Endothelial cell of umbilical vein (primary cell): Measurements from ENCODE around the gene PNPO. TPM values are rescaled to one million over a fixed set of nuclear protein-coding genes. Genes with fewer than 3 reads are reported as not detected.

Source experiments
- BruUV-seq: library from RNA; stranded (reverse); fragments of 400-500 nt; replicated peaks from 2 replicates; lab custom pipeline; 2021; lab: Mats Ljungman, UMichigan
- CTCF ChIA-PET: fragments of 300-600, 350-600 bp; sonication (Branson Sonifier 250); formaldehyde crosslinking; loops from one replicate; lab custom pipeline; 2021; ENCODE audit warnings: antibody characterized with exemption, inconsistent platforms; lab: Charles Lee
- POLR2A ChIA-PET: fragments of 300-600, 350-600 bp; sonication (Branson Sonifier 250); formaldehyde crosslinking; loops from one replicate; lab custom pipeline; 2021; ENCODE audit warnings: antibody characterized with exemption, inconsistent platforms; lab: Charles Lee
- DNase-seq: peaks from one replicate; pipeline ENCODE4 v3.0.0-alpha.2; 2011; ENCODE audit warnings: low read depth, low spot score
- FAIRE-seq: peaks from 2 replicates; lab custom pipeline; 2011; peaks lifted over from hg19 to GRCh38; lab: Jason Lieb, UNC
- H2AFZ ChIP-seq: 2 replicates; pipeline ENCODE4 v1.6.0; 2012; ENCODE audit warnings: low read depth, low read length, control low read depth, inconsistent platforms
- H3K27ac ChIP-seq: 2 replicates; pipeline ENCODE4 v1.5.1; 2011; ENCODE audit warnings: low read depth, mild to moderate bottlenecking, control low read depth, low read length, moderate library complexity; ENCODE audit not compliant: insufficient read depth
- H3K27me3 ChIP-seq, 2 experiments: 2 replicates each; pipeline versions ENCODE4 v1.6.0 to v1.6.1; 2011; ENCODE audit warnings: low read length in 2 of 2, mixed read lengths in 1 of 2; ENCODE audit not compliant: control insufficient read depth in 2 of 2, insufficient read depth in 2 of 2
- H3K36me3 ChIP-seq, 2 experiments: 2 replicates in 1 of 2; 3 replicates in 1 of 2; pipeline ENCODE4 v1.5.1; 2011; ENCODE audit warnings: low read length in 2 of 2, mild to moderate bottlenecking in 1 of 2, moderate library complexity in 1 of 2; ENCODE audit not compliant: control insufficient read depth in 2 of 2, insufficient read depth in 2 of 2; ENCODE audit errors: extremely low read depth in 1 of 2
- H3K4me1 ChIP-seq: 3 replicates; pipeline ENCODE4 v1.5.1; 2011; ENCODE audit warnings: mild to moderate bottlenecking, low read length; ENCODE audit not compliant: control insufficient read depth, insufficient read depth; ENCODE audit errors: extremely low read depth
- H3K4me2 ChIP-seq: 2 replicates; pipeline ENCODE4 v1.6.1; 2011; ENCODE audit warnings: low read length, control low read depth, mixed read lengths; ENCODE audit not compliant: insufficient read depth
- H3K4me3 ChIP-seq, 3 experiments: fragments of 200-600 bp in 1 of 3; sonication (generic), shearing (Covaris generic) in 1 of 3; replicated peaks in 1 of 3; 2 replicates each; pipeline ENCODE4 v1.5.1; 2011 to 2016; ENCODE audit warnings: control low read depth in 3 of 3, low read length in 3 of 3, mild to moderate bottlenecking in 2 of 3, inconsistent platforms in 1 of 3, low read depth in 1 of 3, moderate library complexity in 1 of 3; ENCODE audit not compliant: insufficient read depth in 1 of 3
- H3K79me2 ChIP-seq: 2 replicates; pipeline ENCODE4 v1.6.0; 2012; ENCODE audit warnings: low read length, inconsistent platforms; ENCODE audit not compliant: control insufficient read depth, insufficient read depth
- H3K9ac ChIP-seq: replicated peaks from 2 replicates; pipeline ENCODE3; 2011; ENCODE audit warnings: low read length, control low read depth; ENCODE audit not compliant: insufficient read depth; ENCODE audit errors: extremely low read depth
- H3K9me1 ChIP-seq: replicated peaks from 3 replicates; pipeline ENCODE4 v1.6.0; 2011; ENCODE audit warnings: mild to moderate bottlenecking, low read length; ENCODE audit not compliant: control insufficient read depth, insufficient read depth; ENCODE audit errors: extremely low read depth
- H3K9me3 ChIP-seq: replicated peaks from 2 replicates; pipeline ENCODE4 v1.5.1; 2012; ENCODE audit warnings: low read length, inconsistent platforms; ENCODE audit not compliant: control insufficient read depth, insufficient read depth
- H4K20me1 ChIP-seq: replicated peaks from 2 replicates; pipeline ENCODE3; 2011; ENCODE audit warnings: mild to moderate bottlenecking, low read length; ENCODE audit not compliant: control insufficient read depth, insufficient read depth; ENCODE audit errors: extremely low read depth
- EZH2 ChIP-seq: IDR thresholded peaks from 2 replicates; pipeline ENCODE4 v1.6.1; 2012; ENCODE audit warnings: borderline replicate concordance, low read depth, mild to moderate bottlenecking, moderate library complexity, low read length, inconsistent platforms; ENCODE audit not compliant: severe bottlenecking
- FOS ChIP-seq: IDR thresholded peaks from 2 replicates; pipeline ENCODE4 v1.6.1; 2011; ENCODE audit warnings: mild to moderate bottlenecking, low read length, moderate library complexity, borderline replicate concordance; ENCODE audit not compliant: insufficient read depth
- GATA2 ChIP-seq: IDR thresholded peaks from 2 replicates; pipeline ENCODE4 v1.7.0; 2011; ENCODE audit warnings: low read depth, mild to moderate bottlenecking, moderate library complexity, mixed read lengths, low read length; ENCODE audit not compliant: insufficient read length, insufficient read depth
- JUN ChIP-seq: IDR thresholded peaks from 2 replicates; pipeline ENCODE4 v1.6.1; 2011; ENCODE audit warnings: borderline replicate concordance, low read depth; ENCODE audit not compliant: insufficient read length, insufficient read depth
- POLR2A ChIP-seq: IDR thresholded peaks from 2 replicates; pipeline ENCODE4 v1.6.1; 2012; ENCODE audit warnings: low read depth, mild to moderate bottlenecking, control low read depth, low read length
- POLR2AphosphoS5 ChIP-seq: IDR thresholded peaks from 2 replicates; pipeline ENCODE4 v1.6.1; 2012; ENCODE audit warnings: low read depth, mild to moderate bottlenecking, control low read depth, low read length, moderate library complexity; ENCODE audit not compliant: insufficient read depth
- dilution Hi-C: fragments of 300-500 bp; cut with MboI; formaldehyde crosslinking; loops from one replicate; pipeline ENCODE4 v1.15.0; 2019; ENCODE audit warnings: low sequenced_read_pairs; ENCODE audit not compliant: extremely low pct_ligation_motif_present
- intact Hi-C: fragments of 100-400 bp; cut with micrococcal nuclease; formaldehyde crosslinking; loops from one replicate; pipeline ENCODE4 v1.10.0; 2022
- polyA plus RNA-seq, 4 experiments: library from polyadenylated mRNA; depleted of rRNA in 3 of 4; stranded (reverse) in 3 of 4; unstranded in 1 of 4; fragments of >200 nt; gene quantifications; 2 replicates each; pipeline versions ENCODE4 v1.2.1 to v1.2.3, GENCODE V29; 2011 to 2012; ENCODE audit warnings: missing spikeins in 1 of 4
- total RNA-seq: library from RNA; stranded (reverse); gene quantifications from 2 replicates; pipeline ENCODE4 v1.2.3, GENCODE V29; 2021

Gene PNPO
- total and polyA plus RNA-seq, 2 donors (not counting 3 experiments of a cell fraction or from before 2014, with no cell fraction given), result 19.7 to 22.0 TPM

GRCh38 chr17:47995241-47995935, 54.0 kb downstream of the PNPO start:
- no peak for TF ChIP-seq EZH2
- DNase-seq, result no peak
- no peak overlapping the region for H2AFZ ChIP-seq
- H3K79me2 ChIP-seq, result no peaks in the 10 kb centered on the region
- no peaks in the 10 kb centered on the region for H3K36me3 ChIP-seq
- H3K9ac ChIP-seq, result no peak overlapping the region
- no peaks in the 10 kb centered on the region for H3K4me1 ChIP-seq
- FAIRE-seq, result no peak
- no peaks in the 10 kb centered on the region for H4K20me1 ChIP-seq
- CTCF ChIA-PET, result interaction anchor here (0.9 to 2.1 kb wide), 6 partner anchors 8 to 31 kb away, joined by 3 to 11 read pairs (median 4); partner anchors contain the start of gene CDK5RAP3
- dilution Hi-C loops (no loop called here), intact Hi-C loops (no loop called here)
- H3K27me3 ChIP-seq, result no peaks in the 10 kb centered on the region
- H3K9me3 ChIP-seq, result no peaks in the 10 kb centered on the region
- H3K4me2 ChIP-seq, result no peak overlapping the region
- no peak overlapping the region for H3K27ac ChIP-seq
- BruUV-seq, result no TSS peak
- POLR2A ChIA-PET, result no interaction called here
- no peak overlapping the region for H3K4me3 ChIP-seq
- no peaks in the 10 kb centered on the region for H3K9me1 ChIP-seq

DNA sequence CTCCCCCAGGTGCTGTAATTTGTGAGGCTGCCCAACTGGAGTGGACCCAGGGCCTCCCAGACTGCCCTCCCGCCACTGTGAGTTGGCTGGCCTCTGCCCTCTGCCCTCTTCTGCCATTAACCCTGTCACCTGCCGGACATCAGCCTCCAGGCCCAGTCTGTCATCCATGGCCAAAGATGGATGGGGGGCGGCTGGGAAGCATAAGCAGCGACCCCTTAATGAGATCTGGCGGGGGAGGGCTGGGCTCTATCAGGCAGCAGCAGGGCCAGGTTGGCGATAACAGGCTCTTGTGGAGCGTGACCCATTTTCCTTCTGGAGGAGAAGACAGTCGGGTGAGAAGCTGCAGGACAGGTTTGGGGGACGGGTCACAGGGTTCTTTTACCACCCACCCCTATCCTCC, 54.8 kb downstream of the PNPO start:
- no peaks in the 10 kb centered on the region for H3K4me1 ChIP-seq
- CTCF ChIA-PET, result interaction anchor here (0.9 to 2.1 kb wide), 4 partner anchors 9 to 31 kb away, joined by 4 to 11 read pairs (median 5); no protein-coding TSS in a partner anchor
- dilution Hi-C loops, result no loop called here

More for the DNA sequence above, 54.8 kb downstream of the PNPO start:
- BruUV-seq, result no TSS peak
- H2AFZ ChIP-seq, result no peak overlapping the region
- no peak overlapping the region for H3K4me3 ChIP-seq
- TF ChIP-seq FOS (no peak), POLR2A (no peak), JUN (no peak), POLR2AphosphoS5 (no peak), GATA2 (no peak)
- POLR2A ChIA-PET, result no interaction called here
- H3K27ac ChIP-seq, result no peak overlapping the region
- no peak for FAIRE-seq
- no peaks in the 10 kb centered on the region for H3K79me2 ChIP-seq
- no peak overlapping the region for H3K9ac ChIP-seq
- H4K20me1 ChIP-seq, result no peaks in the 10 kb centered on the region
- no peak overlapping the region for H3K4me2 ChIP-seq
- H3K27me3 ChIP-seq, result no peaks in the 10 kb centered on the region
- intact Hi-C loops, result no loop called here
- H3K9me3 ChIP-seq, result no peaks in the 10 kb centered on the region
- no peak for DNase-seq
- H3K36me3 ChIP-seq, result no peaks in the 10 kb centered on the region
- no peaks in the 10 kb centered on the region for H3K9me1 ChIP-seq
